Fibroblast of upper back skin (primary cell): ENCODE data around the gene EYS.

ENCODE experiments used
- DNase-seq: peaks from one replicate; pipeline ENCODE4 v3.0.0-alpha.2; 2013

Gene EYS

GRCh38 chr6:64213697-64214096 lies 1493.3 kb downstream of the EYS start:
- DNase-seq: peak; percentile 30

DNA sequence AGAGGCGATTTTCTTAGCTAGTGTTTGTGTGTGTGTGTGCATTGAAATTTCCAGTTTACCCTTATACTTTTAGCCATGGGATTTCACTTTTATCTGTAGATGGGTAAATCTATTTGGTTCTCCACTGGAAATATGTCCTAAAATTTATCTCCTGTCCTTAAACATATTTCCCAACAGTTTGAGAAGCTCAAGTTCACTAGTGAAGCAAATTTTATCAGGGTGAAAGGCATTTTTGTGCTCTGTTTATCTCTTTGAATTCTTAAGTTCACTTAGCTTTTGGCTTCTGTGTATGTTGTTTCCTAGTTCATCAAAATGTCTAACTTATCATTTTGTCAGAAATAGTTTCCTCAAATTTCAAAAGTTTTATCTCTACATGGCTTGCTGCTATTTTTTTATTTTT lies 1509.8 kb downstream of the EYS start:
- DNase-seq: no peak

DNA sequence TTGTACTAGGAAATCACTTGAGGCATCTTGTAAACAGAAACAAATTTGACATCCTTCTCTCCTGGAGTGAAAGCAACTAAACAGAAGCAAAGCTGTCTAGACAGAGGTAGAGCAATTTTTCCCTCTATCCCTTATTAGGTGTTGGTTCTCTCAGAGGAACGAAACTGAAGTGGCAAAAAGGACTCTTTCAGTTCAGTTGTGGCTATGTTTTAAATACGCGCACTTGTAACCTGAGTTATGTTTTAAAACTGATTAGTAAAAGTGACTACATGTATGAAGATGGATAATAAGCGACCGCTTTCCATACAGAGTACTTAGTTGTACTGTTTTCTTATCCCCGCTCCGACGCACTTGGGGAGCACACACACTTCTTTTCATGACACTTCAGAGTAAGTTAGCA lies 1520.4 kb downstream of the EYS start:
- no peak for DNase-seq

GRCh38 chr6:64185621-64186020 lies 1521.4 kb downstream of the EYS start:
- DNase-seq: no peak

GRCh38 chr6:64175296-64175695 lies 1531.7 kb downstream of the EYS start:
- DNase-seq: no peak

GRCh38 chr6:64170316-64170715 lies 1536.7 kb downstream of the EYS start:
- DNase-seq: no peak

- no peak for DNase-seq
Observed at GRCh38 chr6:64160486-64160885, 1546.5 kb downstream of the EYS start.

GRCh38 chr6:64155063-64155462 lies 1552.0 kb downstream of the EYS start:
- DNase-seq: peak; percentile 16

GRCh38 chr6:64146876-64147275 lies 1560.2 kb downstream of the EYS start:
- no peak for DNase-seq

DNA sequence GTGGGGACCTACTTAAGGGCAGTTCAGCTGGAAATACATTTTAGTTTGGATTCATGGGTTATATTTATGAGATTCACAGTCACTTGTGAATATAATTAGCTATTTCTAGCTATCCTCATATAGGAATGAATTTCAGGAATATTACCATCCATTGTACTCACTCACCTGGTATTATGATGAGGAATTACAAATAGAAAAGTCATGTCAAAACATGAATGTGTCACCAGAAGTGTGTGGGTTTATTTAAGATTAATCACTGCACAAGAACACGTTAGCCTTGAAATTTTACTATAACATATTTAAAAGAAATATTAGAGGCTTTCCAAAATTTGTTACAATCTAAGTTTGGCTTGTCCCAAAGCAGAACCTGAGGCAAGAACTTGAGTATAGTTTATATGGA lies 1560.9 kb downstream of the EYS start:
- DNase-seq: no peak

DNA sequence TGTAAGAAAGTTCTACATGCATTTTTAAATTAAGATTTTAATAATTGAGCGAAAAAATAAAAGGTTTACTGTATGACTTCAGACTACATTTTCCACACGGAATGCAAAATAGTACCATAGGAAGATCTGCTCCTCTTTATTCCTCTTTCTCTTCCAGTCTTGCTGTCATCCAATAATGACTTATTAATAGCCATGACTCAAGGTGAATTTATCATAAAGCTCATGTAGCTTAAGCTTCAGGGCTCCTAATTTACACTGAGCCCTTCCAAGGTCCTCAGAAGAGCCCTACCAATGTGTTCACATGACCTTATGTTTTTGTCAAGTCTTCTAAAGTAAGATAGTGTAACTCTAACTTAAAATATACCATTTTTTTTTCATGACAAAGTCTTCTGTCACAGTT lies 1561.4 kb downstream of the EYS start:
- no peak for DNase-seq

DNA sequence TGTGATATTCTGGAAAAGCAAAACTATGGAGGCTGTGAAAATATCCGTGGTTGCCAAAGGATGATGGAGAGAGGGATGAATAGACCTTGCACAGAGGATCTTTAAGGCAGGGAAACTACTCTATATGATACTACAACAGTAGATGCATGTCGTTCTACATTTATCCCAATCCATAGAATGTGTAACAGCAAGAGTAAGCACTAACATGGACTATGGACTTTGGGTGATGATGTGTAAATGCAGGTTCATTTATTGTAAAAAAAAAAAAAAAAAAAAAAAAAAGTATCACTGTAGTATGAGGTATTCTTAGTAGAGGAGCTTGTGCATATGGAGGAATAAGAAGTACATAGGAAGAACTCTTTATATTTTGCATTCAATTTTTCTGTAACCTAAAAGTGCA lies 1563.9 kb downstream of the EYS start:
- no peak for DNase-seq

DNA sequence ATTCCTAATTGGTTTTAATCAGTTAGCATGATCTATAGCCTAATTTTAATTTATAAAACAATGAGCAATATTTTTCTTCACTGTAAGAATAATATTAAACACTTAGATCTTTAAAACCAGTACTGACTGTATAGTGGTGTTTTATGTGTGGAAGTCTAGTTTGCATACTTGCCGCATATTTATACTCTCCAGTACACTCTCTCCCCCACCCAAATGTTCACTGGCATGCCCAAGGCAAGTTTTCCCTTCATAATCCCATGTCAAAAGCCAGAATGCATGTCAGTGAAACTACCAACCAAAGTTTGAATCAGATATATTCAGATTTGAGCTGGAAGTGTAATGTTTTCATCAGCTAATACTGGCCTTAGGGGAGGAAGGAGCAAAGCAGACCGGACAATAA lies 1565.3 kb downstream of the EYS start:
- no peak for DNase-seq

GRCh38 chr6:64128301-64129024 lies 1578.6 kb downstream of the EYS start:
- DNase-seq: no peak

DNA sequence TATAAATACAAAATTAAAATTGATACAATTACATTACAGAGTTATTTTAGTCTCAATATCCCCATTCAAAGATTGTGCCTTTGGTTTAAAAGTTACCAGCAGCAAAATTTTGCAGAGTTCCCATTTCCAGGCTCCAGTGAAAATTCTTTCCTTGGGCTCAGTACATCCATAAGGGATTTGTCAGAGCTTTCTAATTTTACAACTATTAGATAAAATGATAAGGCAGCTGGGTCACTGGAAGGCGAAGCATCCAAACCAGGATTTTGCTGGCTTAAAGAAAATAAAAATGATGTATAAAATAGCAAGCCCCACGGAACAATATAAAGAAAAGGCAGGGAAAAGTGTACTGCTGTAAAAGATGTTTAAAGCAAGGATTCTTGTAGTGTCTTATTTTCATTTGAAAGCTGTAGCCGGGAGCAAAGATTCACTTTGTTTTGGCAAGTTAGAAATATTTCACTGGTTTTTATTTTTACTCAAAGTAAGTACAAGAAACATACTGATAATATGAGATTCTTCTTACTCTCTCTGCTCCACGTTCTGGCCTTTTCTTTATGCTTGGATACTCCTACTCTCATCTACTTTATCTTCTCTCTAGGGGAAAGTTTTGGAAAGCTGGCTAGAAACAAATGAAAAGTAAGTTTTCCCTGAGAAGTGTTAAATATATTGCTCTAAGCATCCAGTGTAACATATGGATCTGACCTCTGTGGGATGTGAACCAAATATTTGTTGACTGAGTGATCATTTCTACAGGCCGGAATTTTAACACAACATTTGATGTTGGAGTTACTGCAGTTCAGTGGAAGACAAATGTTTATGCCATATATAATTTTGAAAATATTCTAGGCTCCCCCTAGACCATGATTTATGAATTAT lies 1583.0 kb downstream of the EYS start:
- DNase-seq: peak; percentile 70

- no peak for DNase-seq
Observed at GRCh38 chr6:64122712-64123375, 1584.2 kb downstream of the EYS start.

GRCh38 chr6:64121011-64121565 lies 1585.9 kb downstream of the EYS start:
- no peak for DNase-seq

GRCh38 chr6:64113704-64114103 lies 1593.3 kb downstream of the EYS start:
- no peak for DNase-seq

DNA sequence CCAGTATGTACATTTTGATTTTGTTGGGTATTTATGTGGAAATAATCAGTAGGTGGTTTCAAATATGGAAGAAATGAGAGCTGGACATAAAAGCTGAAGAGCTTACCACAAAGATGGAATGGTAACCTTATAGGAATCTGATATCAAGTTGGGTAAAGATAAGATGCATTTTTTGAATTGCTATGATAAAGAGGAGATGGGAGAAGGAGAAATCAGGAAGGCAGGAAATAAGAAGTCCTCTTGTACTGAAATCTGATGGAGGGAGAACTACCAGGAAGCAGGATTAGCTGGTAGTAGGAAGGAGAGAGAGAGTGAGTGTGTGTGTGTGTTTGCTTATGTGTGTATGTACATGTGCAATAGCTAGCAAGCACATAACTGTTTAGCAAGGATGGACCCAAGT lies 1603.0 kb downstream of the EYS start:
- DNase-seq: peak; percentile 8

DNA sequence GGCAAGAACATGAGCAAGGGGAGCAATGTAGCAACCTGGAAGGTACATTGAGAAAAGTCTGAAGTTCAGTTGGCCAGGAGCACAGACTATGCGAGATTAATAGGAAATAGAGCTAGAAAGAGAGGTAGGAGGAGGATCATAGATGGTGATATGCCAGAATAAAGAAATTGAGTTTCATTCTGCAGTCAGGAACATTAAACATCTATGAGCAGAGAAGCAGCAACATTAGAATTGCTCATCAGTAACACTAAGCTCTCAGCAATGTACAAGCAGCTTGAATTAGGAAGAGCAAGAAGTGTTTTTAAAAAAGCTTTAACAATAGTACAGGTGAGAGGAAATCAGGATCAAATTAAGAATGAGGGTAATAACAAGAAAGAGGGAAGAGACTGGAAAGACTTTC lies 1603.5 kb downstream of the EYS start:
- DNase-seq: peak; percentile 1

DNA sequence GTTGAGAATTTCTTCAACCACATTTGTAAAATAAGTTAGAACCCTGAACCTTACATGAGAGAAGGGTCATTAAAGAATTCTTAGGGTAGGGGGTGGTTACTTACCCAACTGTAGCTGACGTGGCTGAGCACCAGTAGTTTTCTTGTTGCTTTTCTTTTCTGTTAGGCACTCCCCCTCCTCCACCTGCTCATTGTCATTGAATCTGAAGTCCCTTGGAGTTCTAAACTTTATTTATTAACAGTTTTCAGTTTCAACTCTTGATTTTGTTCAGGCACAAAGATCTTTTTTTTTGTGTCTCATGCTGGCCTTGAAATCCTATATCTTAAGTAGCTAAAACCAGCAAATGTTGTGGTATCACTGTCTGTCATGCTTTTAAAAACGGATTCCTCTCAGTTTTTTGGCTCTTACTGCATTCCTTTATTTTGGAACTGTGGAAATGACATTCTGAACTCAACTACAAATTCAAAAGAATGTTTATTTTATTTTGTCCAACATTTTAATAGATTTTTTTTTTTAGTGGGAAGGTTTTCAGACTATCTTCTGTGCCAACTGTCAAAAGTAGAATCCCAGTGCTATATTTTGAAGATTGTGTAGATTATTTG lies 1606.2 kb downstream of the EYS start:
- no peak for DNase-seq

GRCh38 chr6:64090352-64090751 lies 1616.7 kb downstream of the EYS start:
- DNase-seq: no peak

GRCh38 chr6:64085126-64085525 lies 1621.9 kb downstream of the EYS start:
- DNase-seq: no peak
